B cell (primary cell): ENCODE data around the gene CHD1L. TPM values are rescaled to one million over a fixed set of nuclear protein-coding genes. Genes with fewer than 3 reads are reported as not detected.

ENCODE experiments used
- ATAC-seq: fragments of 200-7000 bp; cut with Tn5 transposase; one replicate; pipeline ENCODE4 v1.10.0; 2021; ENCODE audit warnings: low read depth, mild to moderate bottlenecking, moderate number of reproducible peaks, moderate library complexity
- CTCF ChIA-PET: fragments of 350-600 bp; sonication (Branson Sonifier 250); formaldehyde crosslinking; loops from one replicate; lab custom pipeline; 2021; ENCODE audit warnings: antibody characterized with exemption, inconsistent platforms; lab: Charles Lee
- POLR2A ChIA-PET: fragments of 350-600 bp; sonication (Branson Sonifier 250); formaldehyde crosslinking; loops from one replicate; lab custom pipeline; 2021; ENCODE audit warnings: antibody characterized with exemption; lab: Charles Lee
- DNase-seq: peaks from one replicate; pipeline ENCODE4 v3.0.0; 2013
- H2AFZ ChIP-seq: 2 replicates; pipeline ENCODE4 v1.6.1; 2012; ENCODE audit warnings: mild to moderate bottlenecking, low read depth, low read length; ENCODE audit not compliant: insufficient read depth, poor library complexity, severe bottlenecking
- H3K27ac ChIP-seq, 2 donors: 1 replicate in 1 of 2; 2 replicates in 1 of 2; pipeline ENCODE4 v1.5.1; 2012 to 2013; ENCODE audit warnings: low read length in 2 of 2, mild to moderate bottlenecking in 2 of 2, moderate library complexity in 1 of 2
- H3K27me3 ChIP-seq, 4 experiments: fragments of 200-600 bp in 1 of 4; sonication (generic) in 1 of 4; replicated peaks in 1 of 4; 1 replicate in 2 of 4; 2 replicates in 2 of 4; pipeline versions ENCODE4 v1.6.1 to v1.7.0; 2013 to 2016; ENCODE audit warnings: low read length in 3 of 4, mild to moderate bottlenecking in 2 of 4, mixed read lengths in 1 of 4, moderate library complexity in 1 of 4; ENCODE audit not compliant: insufficient read depth in 4 of 4, control insufficient read depth in 3 of 4; ENCODE audit errors: control extremely low read depth in 1 of 4
- H3K36me3 ChIP-seq, 2 experiments: replicated peaks in 1 of 2; 1 replicate in 1 of 2; 2 replicates in 1 of 2; pipeline versions ENCODE4 v1.6.1 to v1.7.1; 2013; ENCODE audit warnings: low read length in 1 of 2; ENCODE audit not compliant: insufficient read depth in 2 of 2, control insufficient read depth in 1 of 2; ENCODE audit errors: control extremely low read depth in 1 of 2, extremely low read depth in 1 of 2
- H3K4me1 ChIP-seq, 2 donors: fragments of 200-600 bp in 1 of 2; sonication (generic) in 1 of 2; 1 replicate in 1 of 2; 2 replicates in 1 of 2; pipeline versions ENCODE4 v1.5.1 to v1.6.1; 2013 to 2017; ENCODE audit warnings: low read length in 2 of 2; ENCODE audit not compliant: control insufficient read depth in 2 of 2, insufficient read depth in 2 of 2
- H3K4me2 ChIP-seq: replicated peaks from 2 replicates; pipeline ENCODE3; 2012; ENCODE audit warnings: mild to moderate bottlenecking, low read depth, low read length; ENCODE audit not compliant: poor library complexity, severe bottlenecking
- H3K4me3 ChIP-seq, 5 experiments: fragments of 200-600 bp in 1 of 5; sonication (generic) in 1 of 5; 1 replicate in 3 of 5; 2 replicates in 2 of 5; pipeline versions ENCODE4 v1.5.1 to v1.7.0; 2011 to 2016; ENCODE audit warnings: low read length in 4 of 5, mild to moderate bottlenecking in 4 of 5, low read depth in 2 of 5, control low read depth in 1 of 5, moderate library complexity in 1 of 5; ENCODE audit not compliant: insufficient read depth in 1 of 5; ENCODE audit errors: control extremely low read depth in 1 of 5, extremely low read depth in 1 of 5
- H3K79me2 ChIP-seq: fragments of 200-600 bp; sonication (generic); one replicate; pipeline ENCODE4 v1.6.0; 2016; ENCODE audit warnings: low read length; ENCODE audit not compliant: control insufficient read depth, insufficient read depth
- H3K9ac ChIP-seq: fragments of 200-600 bp; sonication (generic); 2 replicates; pipeline ENCODE4 v1.6.1; 2017; ENCODE audit warnings: mild to moderate bottlenecking, low read length, moderate library complexity
- H3K9me3 ChIP-seq, 3 donors: one replicate each; pipeline versions ENCODE4 v1.6.1 to v1.7.1; 2013; ENCODE audit warnings: low read length in 2 of 3; ENCODE audit not compliant: control insufficient read depth in 2 of 3, insufficient read depth in 1 of 3; ENCODE audit errors: control extremely low read depth in 1 of 3
- H4K20me1 ChIP-seq: 2 replicates; pipeline ENCODE4 v1.6.0; 2012; ENCODE audit warnings: mild to moderate bottlenecking, low read length; ENCODE audit not compliant: insufficient read depth, control insufficient read depth, poor library complexity, severe bottlenecking
- H3K27ac Mint-ChIP-seq: one replicate; pipeline ENCODE4 v1.8.0; 2021; ENCODE audit warnings: mixed read lengths
- H3K27me3 Mint-ChIP-seq: one replicate; pipeline ENCODE4 v1.8.0; 2021; ENCODE audit warnings: mixed read lengths
- H3K4me1 Mint-ChIP-seq: one replicate; pipeline ENCODE4 v1.8.0; 2021; ENCODE audit warnings: mixed read lengths
- H3K4me3 Mint-ChIP-seq: one replicate; pipeline ENCODE4 v1.8.0; 2021; ENCODE audit warnings: mixed read lengths
- H3K9me3 Mint-ChIP-seq: one replicate; pipeline ENCODE4 v1.8.0; 2022; ENCODE audit warnings: mixed read lengths; ENCODE audit not compliant: insufficient read depth
- EZH2 ChIP-seq: IDR thresholded peaks from 2 replicates; pipeline ENCODE4 v1.6.1; 2012; ENCODE audit warnings: borderline replicate concordance, low read depth, mild to moderate bottlenecking, moderate library complexity, low read length; ENCODE audit not compliant: insufficient read depth, poor library complexity, severe bottlenecking
- WGBS: methylation state at CpG from one replicate; pipeline ENCODE4 v1.1.5; 2013; ENCODE audit warnings: missing lambda C conversion rate; ENCODE audit not compliant: insufficient coverage; 5-methylcytosine and 5-hydroxymethylcytosine counted together
- intact Hi-C: fragments of 100-400 bp; cut with micrococcal nuclease; formaldehyde crosslinking; loops from one replicate; pipeline ENCODE4 v1.10.0; 2022
- polyA plus RNA-seq: library from polyadenylated mRNA; depleted of rRNA; stranded (reverse); fragments of >200 nt; gene quantifications from 2 replicates; pipeline ENCODE4 v1.2.3, GENCODE V29; 2012
- total RNA-seq, 2 donors: library from RNA; stranded (reverse); fragments of 120-200 nt in 1 of 2; gene quantifications; 1 replicate in 1 of 2; 2 replicates in 1 of 2; pipeline versions ENCODE4 v1.2.3 to v1.2.4, GENCODE V29; 2013 to 2022
- TF ChIP-seq, protein P1 (sequence below): fragments of 200-600 bp; IDR thresholded peaks from one replicate; pipeline ENCODE4 v1.8.0; 2022; ENCODE audit warnings: antibody characterized with exemption, mild to moderate bottlenecking

Gene CHD1L
- total and polyA plus RNA-seq, 2 donors (not counting 1 experiment from before 2014, with no cell fraction given): 32.4 to 54.6 TPM

DNA sequence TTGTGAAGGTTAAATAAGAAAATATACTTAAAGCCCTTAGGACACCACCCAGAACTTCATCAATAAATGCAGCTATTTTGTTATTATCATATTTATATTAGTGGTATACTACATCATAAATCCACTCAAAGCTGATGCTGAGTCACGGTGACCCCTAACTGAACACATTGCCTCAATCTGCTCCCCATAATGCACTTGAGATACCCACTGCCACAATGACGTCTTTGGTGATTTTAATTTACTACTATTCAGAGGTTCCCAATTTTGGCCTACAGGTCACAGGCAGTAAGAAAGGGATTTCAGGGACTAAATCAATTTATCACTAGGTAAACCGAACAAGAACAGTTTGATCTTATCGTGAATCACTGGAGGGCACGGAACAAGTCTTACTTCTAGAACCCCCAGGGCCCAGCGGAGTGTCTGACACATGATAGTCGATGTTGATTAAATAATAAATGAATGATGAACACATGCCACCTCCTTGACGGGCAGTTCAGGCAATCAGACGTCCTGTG lies 493 bp upstream of the CHD1L start:
- peak overlapping the region; percentile 100 for H2AFZ ChIP-seq
- H3K4me1 ChIP-seq: peaks cover 15 to 18% of the 10 kb centered on the region in 2 donors
- H3K4me2 ChIP-seq: peak overlapping the region; percentile 91
- Mint-ChIP-seq H3K4me3 (peak overlapping the region; percentile 96), H3K27me3 (no peaks in the 10 kb centered on the region), H3K9me3 (no peaks in the 10 kb centered on the region), H3K27ac (peak overlapping the region; percentile 90), H3K4me1 (peaks cover 33% of the 10 kb centered on the region)
- 18% methylated on average over 7 of the region's 9 CpGs for WGBS
- peaks cover 0 to 3% (median 0%) of the 10 kb centered on the region in 3 donors for H3K9me3 ChIP-seq
- H3K27me3 ChIP-seq: peaks cover 0 to 2% (median 0%) of the 10 kb centered on the region in 4 experiments
- peaks cover 7% of the 10 kb centered on the region for H4K20me1 ChIP-seq
- H3K79me2 ChIP-seq: peaks cover 44% of the 10 kb centered on the region
- H3K4me3 ChIP-seq: peak overlapping the region in 4 of 5 experiments; percentile 81 to 95 (median 88)
- intact Hi-C loops: loop anchor here (1.0 to 5.0 kb wide), 4 partner anchors 17 to 355 kb away; partner anchors contain the start of genes FMO5 and PRKAB2
- no peak for TF ChIP-seq EZH2
- TF ChIP-seq, protein P1, sequence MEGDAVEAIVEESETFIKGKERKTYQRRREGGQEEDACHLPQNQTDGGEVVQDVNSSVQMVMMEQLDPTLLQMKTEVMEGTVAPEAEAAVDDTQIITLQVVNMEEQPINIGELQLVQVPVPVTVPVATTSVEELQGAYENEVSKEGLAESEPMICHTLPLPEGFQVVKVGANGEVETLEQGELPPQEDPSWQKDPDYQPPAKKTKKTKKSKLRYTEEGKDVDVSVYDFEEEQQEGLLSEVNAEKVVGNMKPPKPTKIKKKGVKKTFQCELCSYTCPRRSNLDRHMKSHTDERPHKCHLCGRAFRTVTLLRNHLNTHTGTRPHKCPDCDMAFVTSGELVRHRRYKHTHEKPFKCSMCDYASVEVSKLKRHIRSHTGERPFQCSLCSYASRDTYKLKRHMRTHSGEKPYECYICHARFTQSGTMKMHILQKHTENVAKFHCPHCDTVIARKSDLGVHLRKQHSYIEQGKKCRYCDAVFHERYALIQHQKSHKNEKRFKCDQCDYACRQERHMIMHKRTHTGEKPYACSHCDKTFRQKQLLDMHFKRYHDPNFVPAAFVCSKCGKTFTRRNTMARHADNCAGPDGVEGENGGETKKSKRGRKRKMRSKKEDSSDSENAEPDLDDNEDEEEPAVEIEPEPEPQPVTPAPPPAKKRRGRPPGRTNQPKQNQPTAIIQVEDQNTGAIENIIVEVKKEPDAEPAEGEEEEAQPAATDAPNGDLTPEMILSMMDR: no peak
- peak overlapping the region; percentile 46 to 77 for H3K27ac ChIP-seq
- ChIA-PET CTCF (interaction anchor here (0.6 to 3.5 kb wide), 17 partner anchors 10 to 162 kb away, joined by 3 to 63 read pairs (median 4); partner anchors contain the start of genes FMO5 and PRKAB2), POLR2A (interaction anchor here (0.6 to 2.7 kb wide), 3 partner anchors 17 to 854 kb away, joined by 3 to 11 read pairs (median 10); partner anchors contain the start of gene FMO5)
- H3K9ac ChIP-seq: peak overlapping the region; percentile 96
- DNase-seq (no peak), ATAC-seq (no peak)
- H3K36me3 ChIP-seq: no peaks in the 10 kb centered on the region

DNA sequence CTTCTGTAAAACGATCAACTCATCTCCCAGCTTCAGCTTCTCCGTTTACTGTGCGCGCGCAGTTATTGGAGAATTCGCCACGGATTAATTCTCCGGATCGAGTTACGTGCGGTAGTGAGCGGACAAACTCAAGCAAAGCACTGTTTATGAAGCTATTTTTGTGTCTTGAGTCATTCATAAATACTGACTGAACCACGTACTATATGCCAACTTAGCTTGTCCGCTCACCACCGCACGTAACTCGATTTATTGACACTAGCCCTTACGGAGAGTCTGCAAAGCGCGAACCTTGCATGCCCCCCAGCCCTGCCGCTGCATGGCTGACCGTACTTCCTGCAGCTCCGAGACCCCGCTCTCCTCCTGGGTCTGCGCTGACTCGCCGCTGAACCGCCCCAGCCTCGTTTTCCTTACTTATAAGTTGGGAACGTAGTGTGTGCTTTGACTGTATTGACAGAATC lies 773 bp downstream of the CHD1L start:
- Histone ChIP-seq H3K79me2 (peaks cover 56% of the 10 kb centered on the region), H3K4me2 (peak overlapping the region; percentile 91), H4K20me1 (peaks cover 12% of the 10 kb centered on the region), H3K9me3 (no peaks in the 10 kb centered on the region), H3K27ac (peak overlapping the region; percentile 46 to 77), H3K9ac (peak overlapping the region; percentile 96), H3K36me3 (no peaks in the 10 kb centered on the region), H3K4me3 (peak overlapping the region; percentile 81 to 95 (median 89)), H2AFZ (peak overlapping the region; percentile 100), H3K4me1 (peaks cover 24 to 27% of the 10 kb centered on the region in 2 donors), H3K27me3 (no peaks in the 10 kb centered on the region)
- under 1% methylated on average over 12 of the region's 30 CpGs for WGBS
- ChIA-PET POLR2A (interaction anchor here (0.7 to 2.7 kb wide), 3 partner anchors 18 to 158 kb away, joined by 3 to 11 read pairs (median 5); partner anchors contain the start of genes FMO5 and PRKAB2), CTCF (interaction anchor here (0.6 to 3.5 kb wide), 15 partner anchors 11 to 1276 kb away, joined by 3 to 63 read pairs (median 4); partner anchors contain the start of gene PRKAB2)
- peak overlapping the region; percentile 94 for H3K27ac Mint-ChIP-seq
- peaks cover 43% of the 10 kb centered on the region for H3K4me1 Mint-ChIP-seq
- DNase-seq (no peak), ATAC-seq (peak; percentile 2)
- TF ChIP-seq, protein P1: no peak
- TF ChIP-seq EZH2: no peak
- no peaks in the 10 kb centered on the region for H3K9me3 Mint-ChIP-seq
- H3K4me3 Mint-ChIP-seq: peak overlapping the region; percentile 96
- H3K27me3 Mint-ChIP-seq: no peaks in the 10 kb centered on the region
- intact Hi-C loops: loop anchor here (2.0 to 5.0 kb wide), 3 partner anchors 18 to 354 kb away; partner anchors contain the start of gene FMO5
